Esophagus mucosa (tissue), 1 donor: ENCODE results near the gene TRAPPC3L. TPM values are rescaled to one million over a fixed set of nuclear protein-coding genes. Genes with fewer than 3 reads are reported as not detected.
A peak's percentile ranks its signal among the peaks of the same experiment; 100 is the strongest.
"Not testable (repeated sequence)": the region's sequence is repeated elsewhere in the genome, so short reads cannot be mapped to it uniquely, and the experiment has no call there.

ENCODE experiments used
- ATAC-seq: fragments of 200-7000 bp; cut with Tn5 transposase; one replicate; pipeline ENCODE4 v1.9.1; 2020
- total RNA-seq: library from RNA; stranded (reverse); gene quantifications from one replicate; pipeline ENCODE4 v1.2.4, GENCODE V29; 2023
- donor health status: DM: yes; HTN: yes; CAD: no.

The TRAPPC3L gene
- total RNA-seq, 1 donor from 2014 or later = not detected

DNA sequence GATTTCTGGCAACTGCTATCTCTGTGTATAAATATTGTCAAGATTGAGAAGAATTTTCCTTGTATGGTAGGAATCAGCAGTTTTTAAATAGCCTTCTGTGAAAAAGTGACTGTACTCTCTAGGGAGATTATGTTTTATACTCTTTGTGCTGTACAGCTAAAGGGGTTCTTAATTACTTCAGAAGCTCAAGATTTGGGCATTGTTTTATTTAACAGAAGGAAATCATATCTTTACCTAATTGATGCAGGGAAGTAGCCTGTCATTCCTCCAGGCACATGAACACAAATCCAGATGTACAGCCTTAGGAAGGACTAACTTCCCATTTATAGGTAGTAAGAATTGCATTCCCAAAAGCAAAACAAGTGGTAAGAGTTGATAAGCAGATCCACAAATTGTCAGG, 32.8 kb downstream of the TRAPPC3L start:
- no peak for ATAC-seq

DNA sequence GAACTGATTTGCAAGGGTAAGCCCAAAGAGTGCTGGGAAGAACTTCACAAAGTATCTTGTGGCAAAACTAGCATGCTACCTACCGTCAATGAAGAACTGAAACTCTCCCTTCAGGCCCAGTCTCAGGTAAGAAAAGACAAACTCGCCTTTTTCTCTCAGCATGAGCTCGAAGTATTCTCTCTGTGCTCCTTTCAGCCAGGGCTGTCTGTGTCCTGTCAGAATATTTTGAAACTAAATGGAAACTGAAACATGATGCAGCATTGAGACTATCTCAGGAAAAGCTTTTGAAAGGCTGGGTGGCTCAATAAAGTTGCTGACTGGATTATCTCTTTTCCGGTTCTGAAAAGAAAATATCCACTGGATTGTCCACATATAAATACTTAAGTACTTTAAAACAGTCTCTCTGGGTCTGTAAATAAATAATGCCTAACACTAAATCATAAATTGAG, 33.3 kb downstream of the TRAPPC3L start:
- ATAC-seq = no peak

DNA sequence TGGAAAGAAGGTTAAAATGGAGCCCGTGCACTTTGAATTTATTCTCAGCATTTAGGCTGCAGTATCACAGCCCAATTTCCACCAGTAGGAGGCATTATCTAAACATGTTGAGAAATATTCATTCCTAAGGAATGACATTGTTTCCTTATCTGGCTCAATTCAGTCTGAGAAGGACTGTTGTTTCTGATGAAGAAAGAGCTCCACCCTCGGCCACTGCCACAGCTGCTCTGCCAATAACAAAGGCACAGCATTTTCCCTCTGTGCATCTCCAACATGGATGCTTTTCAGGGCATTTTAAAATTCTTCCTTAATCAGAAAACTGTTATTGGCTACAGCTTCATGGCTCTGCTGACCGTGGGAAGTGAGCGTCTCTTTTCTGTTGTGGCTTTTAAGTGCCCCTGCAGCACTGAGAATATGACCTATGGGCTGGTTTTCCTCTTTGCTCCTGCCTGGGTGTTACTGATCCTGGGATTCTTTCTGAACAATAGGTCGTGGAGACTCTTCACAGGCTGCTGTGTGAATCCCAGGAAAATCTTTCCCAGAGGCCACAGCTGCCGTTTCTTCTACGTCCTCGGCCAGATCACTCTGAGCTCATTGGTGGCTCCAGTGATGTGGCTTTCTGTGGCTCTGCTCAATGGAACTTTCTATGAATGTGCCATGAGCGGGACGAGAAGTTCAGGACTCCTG, 33.9 kb downstream of the TRAPPC3L start, which contains the start of gene CALHM5:
TSS of gene CALHM5 (plus strand) at position 216 of the 687 bp plus-strand sequence. CDS start at position 274, 58 bp downstream.
- ATAC-seq = peak; percentile 88

DNA sequence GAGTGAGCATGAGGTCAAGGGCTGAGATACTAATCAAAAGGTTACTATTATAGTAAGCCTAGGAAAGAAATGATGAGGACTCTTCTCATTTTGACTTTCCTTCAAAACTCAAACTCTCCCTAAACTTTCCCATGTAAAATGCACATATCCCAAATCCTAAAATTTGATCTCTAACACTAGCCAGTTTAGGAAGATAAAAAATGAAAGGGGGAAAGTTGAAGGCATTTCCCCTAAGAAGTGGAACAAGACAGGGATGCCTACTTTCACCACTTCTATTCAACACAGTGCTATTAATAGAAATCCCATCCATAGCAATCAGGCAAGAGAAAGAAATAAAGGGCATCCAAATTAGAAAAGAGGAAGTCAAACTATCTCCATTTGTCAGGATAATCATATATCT, 37.0 kb downstream of the TRAPPC3L start:
- ATAC-seq = no peak

DNA sequence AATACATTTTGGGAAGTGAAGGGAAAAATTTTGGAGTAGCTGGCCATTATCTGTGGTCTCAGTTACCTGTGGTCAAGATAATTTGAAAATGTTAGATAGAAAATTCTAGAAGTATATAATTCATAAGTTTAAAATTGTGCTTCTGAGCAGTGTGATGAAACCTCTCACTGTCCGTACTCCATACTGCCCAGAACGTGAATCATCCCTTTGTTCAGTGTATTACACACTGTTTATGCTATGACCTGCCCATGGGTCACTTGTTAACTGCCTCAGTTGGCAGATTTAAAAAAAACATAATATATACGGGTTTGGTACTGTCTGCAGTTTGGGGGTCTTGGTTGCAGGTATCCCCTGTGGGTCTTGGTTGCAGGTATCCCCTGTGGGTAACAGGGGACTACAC, 38.2 kb downstream of the TRAPPC3L start:
- ATAC-seq = no peak

DNA sequence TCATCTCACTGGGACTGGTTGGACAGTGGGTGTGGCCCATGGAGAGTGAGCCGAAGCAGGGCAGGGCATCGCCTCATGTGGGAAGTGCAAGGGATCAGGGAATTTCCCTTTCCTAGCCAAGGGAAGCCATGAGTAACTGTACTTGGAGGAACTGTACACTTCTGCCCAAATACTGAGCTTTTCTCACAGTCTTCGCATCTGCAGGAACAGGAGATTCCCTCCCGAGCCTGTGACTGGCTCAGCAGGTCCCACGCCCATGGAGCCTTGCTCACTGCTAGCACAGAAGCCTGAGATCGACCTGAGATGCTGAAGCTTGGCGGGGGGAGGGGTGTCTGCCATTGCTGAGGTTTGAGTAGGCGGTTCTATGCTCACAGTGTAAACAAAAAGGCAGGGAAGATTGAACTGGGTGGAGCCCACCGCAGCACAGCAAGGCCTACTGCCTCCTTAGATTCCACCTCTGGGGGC, 44.5 kb downstream of the TRAPPC3L start:
- peak; percentile 96 for ATAC-seq

DNA sequence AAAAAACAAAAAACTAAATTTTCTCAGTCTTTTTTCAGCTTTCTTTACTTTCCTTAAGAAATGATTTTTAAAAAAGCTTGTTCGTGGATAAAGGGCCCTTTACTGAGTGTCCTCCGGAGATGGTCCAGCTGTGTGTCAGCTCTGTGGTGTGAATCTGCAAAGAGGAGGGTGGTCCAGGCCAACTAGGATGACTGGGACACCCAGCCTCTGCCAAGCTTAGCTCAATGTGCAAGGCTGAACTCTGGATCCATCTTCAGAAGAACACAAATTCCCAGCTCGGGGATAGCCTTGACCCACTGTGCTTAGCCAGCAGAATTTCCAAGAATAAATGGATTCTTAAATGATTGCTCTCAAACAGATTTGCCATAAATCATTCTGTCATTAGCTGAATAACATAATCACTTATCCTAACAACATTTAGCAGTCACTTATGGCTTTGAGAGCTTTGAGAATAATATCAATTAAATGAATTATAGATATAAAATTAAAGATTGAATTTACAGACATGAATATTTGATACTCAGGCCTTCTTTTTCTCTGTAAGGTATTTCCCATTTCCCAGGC, 48.3 kb downstream of the TRAPPC3L start:
- ATAC-seq = no peak

DNA sequence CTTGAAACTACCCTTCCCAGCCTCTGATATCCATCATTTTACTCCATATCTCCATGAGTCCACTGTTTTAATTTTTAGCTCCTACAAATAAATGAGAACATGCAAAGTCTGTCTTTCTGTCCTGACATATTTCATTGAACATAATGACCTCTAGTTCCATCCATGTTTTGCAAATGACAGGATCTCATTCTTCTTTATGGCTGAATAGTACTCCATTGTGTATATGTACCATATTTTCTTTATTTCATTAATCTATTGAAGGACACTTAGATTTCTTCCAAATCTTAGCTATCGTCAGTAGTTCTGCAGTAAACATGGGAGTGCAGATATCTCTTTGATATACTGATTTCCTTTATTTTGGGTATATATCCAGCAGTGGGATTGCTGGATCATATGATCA, 50.3 kb downstream of the TRAPPC3L start:
- not testable (repeated sequence) for ATAC-seq

DNA sequence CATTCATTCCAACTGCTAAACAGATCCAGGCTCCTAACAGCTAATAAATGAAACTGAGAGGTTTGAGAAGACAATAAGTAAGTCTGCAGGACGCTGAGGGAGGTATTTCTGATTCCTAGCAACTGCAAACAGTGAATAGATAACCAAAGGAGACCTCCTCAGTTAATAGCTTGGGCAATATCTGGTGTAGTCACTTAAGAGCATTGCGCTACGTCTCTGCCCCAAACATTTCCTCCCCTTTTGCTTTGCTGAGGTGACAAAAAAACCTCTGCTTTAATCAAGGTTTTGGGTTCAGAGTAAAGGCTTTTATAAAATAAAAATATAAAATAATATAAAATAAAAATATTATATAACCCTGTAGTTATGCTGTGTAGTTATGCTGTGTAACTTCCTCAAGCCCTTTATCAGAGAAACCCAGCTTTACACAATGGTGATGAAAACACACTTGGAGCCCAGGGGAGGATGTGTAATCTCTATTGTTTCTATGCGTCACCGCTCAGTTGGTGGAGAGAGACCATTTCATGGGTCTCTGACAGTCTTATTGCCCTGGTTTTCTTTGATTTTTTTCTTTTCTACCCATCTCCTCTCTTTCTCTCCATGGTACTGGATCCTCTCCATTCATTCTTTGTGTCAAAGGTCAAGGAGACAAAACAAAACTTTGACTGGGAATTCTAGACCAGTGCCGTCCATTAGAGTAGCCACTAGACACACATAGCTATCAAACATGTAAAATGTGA, 53.0 kb downstream of the TRAPPC3L start:
- no peak for ATAC-seq

DNA sequence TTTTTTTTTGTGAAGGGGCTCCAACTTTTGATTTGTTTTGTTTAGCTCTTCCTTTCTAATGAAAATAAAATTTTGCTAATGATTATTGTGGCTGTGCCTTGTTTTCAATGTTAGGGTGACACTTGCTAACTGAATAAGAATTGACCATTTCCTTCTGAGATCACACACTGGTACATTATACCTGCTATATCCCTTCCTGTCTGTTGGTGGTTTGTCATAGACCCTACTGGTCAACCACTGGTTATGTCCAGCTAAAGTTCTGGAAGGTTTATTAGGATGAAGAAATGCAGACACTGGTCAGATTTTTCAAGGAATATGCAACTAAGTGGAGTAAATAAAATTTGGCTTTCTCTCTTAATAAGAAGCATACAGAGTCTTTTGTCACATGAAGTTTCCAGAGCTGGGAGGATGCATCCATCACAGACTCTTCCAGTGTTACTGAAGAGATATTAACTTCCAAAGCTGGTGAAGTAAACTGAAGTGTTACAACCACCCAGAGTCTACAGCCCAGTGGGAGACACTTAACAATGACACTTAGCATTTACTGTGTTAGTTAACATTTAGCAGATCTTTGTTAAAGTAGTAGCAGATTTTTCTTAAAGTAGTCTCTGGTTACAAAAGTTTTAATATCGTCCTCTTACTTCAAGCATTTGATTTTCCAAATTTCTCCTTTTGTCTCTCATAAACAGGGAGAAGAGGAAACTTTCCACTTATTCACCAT, 53.7 kb downstream of the TRAPPC3L start:
- no peak for ATAC-seq

DNA sequence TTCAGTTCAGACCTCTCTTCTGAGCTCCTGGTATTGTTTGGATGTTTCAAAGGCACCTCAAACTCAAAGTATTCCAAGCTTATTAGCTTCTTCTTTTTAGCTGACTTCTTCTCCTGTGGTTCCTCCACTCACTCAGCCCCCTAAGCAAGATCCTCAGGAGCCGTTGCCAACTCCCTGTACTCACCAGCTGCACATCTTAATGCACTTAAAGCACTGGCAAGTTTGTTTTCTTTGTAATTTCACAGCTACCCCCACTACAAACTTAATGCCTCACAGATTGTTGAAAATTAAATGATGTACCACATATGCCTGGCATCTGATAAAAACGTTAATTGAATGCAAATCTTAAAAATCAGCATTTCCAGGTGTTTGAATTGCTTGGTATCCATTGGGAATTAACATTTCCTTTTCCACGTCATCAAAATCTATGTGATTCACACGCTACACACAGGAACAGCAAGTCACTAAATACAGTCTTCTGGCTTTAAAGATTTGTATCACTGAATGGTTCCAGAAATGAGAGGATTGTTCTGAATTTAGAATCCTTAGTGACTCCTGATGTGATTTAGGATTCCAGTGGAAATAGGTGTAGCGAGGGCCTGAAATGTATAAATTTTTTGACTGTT, 59.8 kb downstream of the TRAPPC3L start:
- no peak for ATAC-seq

DNA sequence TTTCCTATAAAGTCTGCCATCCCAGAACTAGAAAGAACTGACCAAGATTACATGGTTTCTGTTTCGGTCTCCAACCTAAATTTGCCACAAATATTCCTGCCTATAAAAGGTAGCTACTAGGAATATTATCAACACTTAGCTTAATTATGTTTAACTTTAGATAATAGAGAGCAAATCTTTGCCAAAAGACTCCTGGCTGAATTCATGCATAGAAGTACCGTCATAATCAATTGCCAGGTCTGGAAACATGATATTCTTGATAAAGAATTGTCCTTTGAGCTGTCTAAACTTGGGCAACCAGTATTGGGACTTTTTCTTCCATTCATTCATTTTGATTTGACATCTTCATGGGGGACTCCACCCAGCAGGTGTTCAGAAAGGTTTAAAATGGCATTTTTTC, 61.9 kb downstream of the TRAPPC3L start:
- no peak for ATAC-seq

DNA sequence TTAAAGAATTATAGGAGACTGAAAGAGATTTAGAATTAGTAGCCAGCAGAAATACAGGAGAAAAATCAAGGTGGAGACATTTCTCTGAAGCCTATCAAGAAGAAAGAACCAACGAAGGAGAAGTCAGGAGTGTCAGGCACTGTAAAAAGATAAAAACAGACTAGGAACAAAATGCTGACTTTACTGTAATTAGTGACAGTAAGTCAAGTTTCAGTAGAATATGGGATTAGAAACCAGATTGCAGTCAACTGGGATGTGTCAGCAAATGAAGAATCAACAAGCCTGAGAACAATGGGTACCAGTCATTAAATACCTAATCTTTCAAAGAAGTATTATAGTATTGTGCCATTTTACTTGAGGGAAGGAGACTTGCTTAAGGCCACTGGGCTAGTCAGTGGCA, 62.7 kb downstream of the TRAPPC3L start:
- peak; percentile 64 for ATAC-seq

DNA sequence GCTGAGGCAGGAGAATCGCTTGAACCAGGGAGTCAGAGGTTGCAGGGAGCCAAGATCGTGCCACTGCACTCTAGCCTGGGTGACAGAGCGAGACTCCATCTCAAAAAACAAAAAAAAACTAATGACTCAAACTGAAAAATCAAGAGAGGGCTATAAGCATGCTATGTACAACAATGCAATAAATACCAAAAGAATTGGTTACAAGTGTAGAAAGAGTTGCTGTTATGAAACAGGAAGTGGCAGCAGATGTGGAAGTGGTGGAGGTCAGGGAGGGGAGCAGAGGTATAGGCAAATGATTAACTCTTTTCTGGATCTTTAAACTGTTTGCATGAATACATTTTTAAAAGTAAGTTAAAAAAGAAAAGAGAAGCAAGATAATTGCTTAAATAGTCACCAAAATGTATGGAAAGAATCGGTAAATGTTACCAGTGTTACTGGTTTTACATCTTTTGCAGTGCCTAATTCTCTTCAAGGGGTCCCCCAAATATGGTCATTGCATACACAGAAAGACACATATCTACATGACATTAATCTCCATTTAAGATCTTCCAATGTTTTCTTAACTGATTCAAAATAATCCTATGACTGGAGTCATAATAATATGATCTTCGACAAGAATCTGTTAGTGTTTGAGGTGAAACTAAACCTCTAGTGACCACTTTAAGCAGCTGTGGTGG, 69.3 kb downstream of the TRAPPC3L start:
- peak; percentile 39 for ATAC-seq

DNA sequence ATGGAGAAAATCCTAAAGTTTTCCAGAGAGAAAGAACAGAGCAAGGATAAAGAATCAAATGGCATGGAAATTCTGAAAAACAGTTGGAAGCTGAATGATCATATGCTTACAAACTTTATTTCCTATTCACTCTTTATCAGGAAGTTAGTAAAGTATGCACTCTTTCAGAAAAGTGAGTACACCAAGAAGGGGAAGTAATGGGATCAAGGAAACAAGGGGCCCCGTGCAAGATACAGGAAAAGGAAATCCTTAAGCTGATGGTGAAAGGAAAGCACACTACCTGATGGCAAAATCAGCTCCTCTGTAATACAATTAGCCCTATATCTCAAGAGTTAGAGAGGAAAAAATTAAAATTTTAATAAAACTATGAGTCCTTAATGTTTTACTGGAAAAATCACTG, 70.3 kb downstream of the TRAPPC3L start:
- ATAC-seq = no peak

DNA sequence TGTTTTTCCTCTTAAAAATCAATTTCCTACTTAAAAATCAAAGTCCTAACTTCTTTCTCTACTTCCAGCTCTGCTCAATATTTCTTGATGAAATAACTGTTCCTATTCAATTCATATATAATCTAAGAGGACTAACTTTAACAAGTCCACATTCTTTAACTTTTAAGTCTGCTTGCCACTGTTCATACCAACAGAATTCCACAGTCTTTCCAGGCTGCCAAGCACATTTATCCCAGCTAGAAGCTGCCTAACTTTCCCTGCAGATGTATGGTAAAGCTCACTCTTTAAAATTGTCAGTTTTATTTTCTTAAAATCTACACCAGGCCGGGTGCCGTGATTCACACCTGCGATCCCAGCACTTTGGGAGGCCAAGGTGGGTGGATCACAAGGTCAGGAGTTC, 72.8 kb downstream of the TRAPPC3L start:
- no peak for ATAC-seq

DNA sequence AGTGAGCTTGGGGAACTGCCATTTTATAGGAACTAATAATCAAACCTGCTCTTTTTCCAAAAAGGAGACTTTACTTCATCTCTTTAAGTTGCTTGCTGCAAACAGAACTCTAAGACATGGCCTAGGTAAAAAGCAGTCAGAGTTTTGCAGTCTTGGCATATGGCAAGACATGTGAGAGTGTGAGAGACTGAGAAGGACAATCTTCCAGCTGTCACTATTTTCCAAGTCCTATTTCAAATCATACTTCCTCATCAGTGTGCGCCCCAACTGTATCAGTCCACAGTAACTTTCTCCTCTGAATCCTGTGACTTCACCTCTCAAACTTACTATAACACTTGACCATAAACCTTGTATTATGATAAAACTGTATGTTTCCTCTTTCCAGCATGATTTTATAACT, 74.0 kb downstream of the TRAPPC3L start:
- no peak for ATAC-seq

DNA sequence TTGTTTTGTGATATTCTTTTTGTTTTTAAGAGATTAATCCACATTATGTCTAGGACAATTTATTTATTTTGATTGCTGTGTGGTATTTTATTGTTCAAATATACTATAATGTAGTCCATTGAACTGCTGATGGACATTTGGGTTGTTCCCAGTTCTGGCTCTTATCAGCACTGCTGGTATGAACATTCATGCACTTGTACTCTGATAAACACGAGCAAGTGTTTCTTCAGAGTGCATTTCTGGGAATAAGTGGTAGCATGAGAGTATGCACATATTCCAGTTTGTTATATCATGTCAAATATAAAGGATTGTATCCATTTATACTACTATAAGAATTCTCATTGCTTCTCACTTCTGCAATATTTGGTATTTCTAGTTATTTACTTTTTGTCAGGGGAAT, 77.2 kb downstream of the TRAPPC3L start:
- no peak for ATAC-seq

DNA sequence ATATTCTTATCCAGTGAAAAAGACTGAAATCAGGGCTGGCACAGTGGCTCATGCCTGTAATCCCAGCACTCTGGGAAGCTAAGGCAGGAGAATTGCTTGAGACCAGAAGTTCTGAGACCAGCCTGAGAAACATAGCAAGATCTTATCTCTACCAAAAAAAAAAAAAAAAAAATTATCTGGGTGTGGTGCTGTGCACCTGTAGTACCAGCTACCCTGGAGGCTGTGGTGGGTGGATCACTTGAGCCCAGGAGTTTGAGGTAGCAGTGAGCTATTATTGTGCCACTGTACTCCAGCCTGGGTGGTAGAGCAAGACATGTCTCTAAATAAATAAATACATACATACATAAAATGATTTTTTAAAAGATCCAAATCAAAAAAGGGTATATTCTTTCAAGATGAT, 78.0 kb downstream of the TRAPPC3L start:
- ATAC-seq = no peak

DNA sequence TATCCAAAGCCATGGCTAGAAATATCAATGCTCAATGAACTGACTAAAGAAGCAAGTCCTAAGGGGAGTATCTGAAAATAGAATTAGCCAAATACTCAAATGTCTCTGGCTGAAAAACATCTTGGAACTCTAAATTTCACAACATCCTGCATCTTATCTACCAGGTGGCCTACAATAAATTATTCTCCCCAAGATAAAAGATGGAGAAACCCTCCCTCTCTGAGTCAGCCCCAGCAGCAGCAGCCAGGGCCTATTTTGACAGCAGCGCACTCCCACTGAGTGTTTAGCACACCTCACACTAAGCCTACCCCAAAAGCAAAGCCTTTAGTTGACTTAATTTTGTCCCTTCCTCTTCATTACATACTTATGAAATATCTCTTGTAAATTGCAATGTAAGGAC, 78.4 kb downstream of the TRAPPC3L start:
- ATAC-seq = no peak

DNA sequence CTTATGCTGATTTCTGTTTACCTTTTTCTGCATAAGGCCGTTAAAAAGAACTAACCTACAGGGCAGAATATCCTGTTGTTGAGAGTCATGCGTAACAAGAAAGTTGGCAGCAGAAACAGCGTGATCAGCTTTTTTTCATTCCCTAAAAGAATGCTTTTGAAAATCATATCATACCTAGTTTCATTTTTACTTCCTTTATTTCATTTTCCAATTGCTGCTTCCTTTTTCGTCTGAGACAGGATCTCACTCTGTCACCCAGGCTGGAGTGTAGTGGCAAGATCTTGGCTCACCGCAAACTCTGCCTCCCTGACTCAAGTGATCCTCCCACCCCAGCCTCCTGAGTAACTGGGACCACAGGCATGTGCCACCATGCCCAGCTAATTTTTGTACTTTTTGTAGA, 80.2 kb downstream of the TRAPPC3L start:
- no peak for ATAC-seq

DNA sequence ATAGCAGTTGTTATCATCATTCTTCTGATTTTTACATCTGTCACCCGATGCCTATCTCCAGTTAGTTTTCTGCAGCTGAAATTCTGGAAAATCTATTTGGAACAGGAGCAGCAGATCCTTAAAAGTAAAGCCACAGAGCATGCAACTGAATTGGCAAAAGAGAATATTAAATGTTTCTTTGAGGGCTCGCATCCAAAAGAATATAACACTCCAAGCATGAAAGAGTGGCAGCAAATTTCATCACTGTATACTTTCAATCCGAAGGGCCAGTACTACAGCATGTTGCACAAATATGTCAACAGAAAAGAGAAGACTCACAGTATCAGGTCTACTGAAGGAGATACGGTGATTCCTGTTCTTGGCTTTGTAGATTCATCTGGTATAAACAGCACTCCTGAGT, 82.2 kb downstream of the TRAPPC3L start:
- no peak for ATAC-seq
